ENCODE measurements around the gene ADAM22. TPM values are rescaled to one million over a fixed set of nuclear protein-coding genes. Genes with fewer than 3 reads are reported as not detected.

ADAM22 gene
- total RNA-seq, 4 donors from 2014 or later: 6.8 to 87.5 (median 13.3) TPM

- Histone ChIP-seq H3K4me1 (no peaks in the 10 kb centered on the region), H3K27me3 (no peaks in the 10 kb centered on the region), H3K36me3 (no peaks in the 10 kb centered on the region), H3K27ac (no peak overlapping the region), H3K9me3 (no peaks in the 10 kb centered on the region), H3K4me3 (no peak overlapping the region)
- TF ChIP-seq CTCF (IDR thresholded peaks at IDR 0.05) (no peak), POLR2A (IDR thresholded peaks at IDR 0.05) (no peak)
- intact Hi-C loops (cut with DNase I; ENCODE audit: low total_unique reads): no loop called here
- no peak for DNase-seq
These were observed 207.4 kb downstream of the ADAM22 start for GRCh38 chr7:88141479-88141878.

- intact Hi-C loops (cut with DNase I; ENCODE audit: low total_unique reads): no loop called here
- Histone ChIP-seq H3K27ac (no peak overlapping the region), H3K4me1 (no peaks in the 10 kb centered on the region), H3K27me3 (no peaks in the 10 kb centered on the region), H3K4me3 (no peak overlapping the region), H3K36me3 (no peaks in the 10 kb centered on the region), H3K9me3 (no peaks in the 10 kb centered on the region)
- TF ChIP-seq POLR2A (IDR thresholded peaks at IDR 0.05) (no peak), CTCF (IDR thresholded peaks at IDR 0.05) (no peak)
- DNase-seq: no peak
These were observed 207.9 kb downstream of the ADAM22 start for GRCh38 chr7:88141953-88142352.

- H3K27me3 ChIP-seq: no peaks in the 10 kb centered on the region
- H3K4me3 ChIP-seq: no peak overlapping the region
- no peaks in the 10 kb centered on the region for H3K4me1 ChIP-seq
- H3K36me3 ChIP-seq: no peaks in the 10 kb centered on the region
- intact Hi-C loops (cut with DNase I; ENCODE audit: low total_unique reads): no loop called here
- H3K9me3 ChIP-seq: no peaks in the 10 kb centered on the region
- H3K27ac ChIP-seq: no peak overlapping the region
- no peak for TF ChIP-seq POLR2A (IDR thresholded peaks at IDR 0.05)
- no peak for TF ChIP-seq CTCF (IDR thresholded peaks at IDR 0.05)
- no peak for DNase-seq
These were observed 212.6 kb downstream of the ADAM22 start for GRCh38 chr7:88146616-88147015.

DNA sequence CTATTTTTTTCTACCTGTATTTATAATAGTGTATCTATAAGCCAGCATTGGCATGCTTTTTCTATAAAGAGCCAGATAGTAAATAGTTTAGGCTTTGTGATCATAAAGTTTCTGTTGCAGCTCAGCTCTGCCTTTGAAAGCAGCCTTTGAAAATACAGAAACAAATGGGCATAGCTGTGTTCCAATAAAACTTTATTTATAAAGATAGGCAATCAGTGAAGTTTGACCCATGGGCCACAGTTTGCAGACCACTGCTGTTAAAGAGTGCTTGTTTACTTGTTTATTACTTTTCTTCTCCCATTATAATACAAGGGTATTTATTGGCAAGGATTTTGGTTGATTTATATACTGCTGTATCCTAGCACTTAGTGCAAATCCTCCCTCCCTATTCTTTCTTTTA, 213.3 kb downstream of the ADAM22 start:
- Histone ChIP-seq H3K27me3 (no peaks in the 10 kb centered on the region), H3K4me3 (no peak overlapping the region), H3K9me3 (no peaks in the 10 kb centered on the region), H3K36me3 (no peaks in the 10 kb centered on the region), H3K27ac (no peak overlapping the region), H3K4me1 (no peaks in the 10 kb centered on the region)
- TF ChIP-seq POLR2A (IDR thresholded peaks at IDR 0.05) (no peak), CTCF (IDR thresholded peaks at IDR 0.05) (no peak)
- intact Hi-C loops (cut with DNase I; ENCODE audit: low total_unique reads): no loop called here
- no peak for DNase-seq

- TF ChIP-seq CTCF (IDR thresholded peaks at IDR 0.05) (no peak), POLR2A (IDR thresholded peaks at IDR 0.05) (no peak)
- Histone ChIP-seq H3K9me3 (no peaks in the 10 kb centered on the region), H3K27ac (no peak overlapping the region), H3K4me1 (no peaks in the 10 kb centered on the region), H3K36me3 (no peaks in the 10 kb centered on the region), H3K27me3 (no peaks in the 10 kb centered on the region), H3K4me3 (no peak overlapping the region)
- DNase-seq: no peak
- intact Hi-C loops (cut with DNase I; ENCODE audit: low total_unique reads): no loop called here
These were observed 213.9 kb downstream of the ADAM22 start for GRCh38 chr7:88147949-88148348.
